WI38 (cell line): Measurements from ENCODE around the gene PCIF1.

ENCODE experiments used
- H3K4me3 ChIP-seq: 2 replicates; pipeline ENCODE4 v1.5.1; 2011; ENCODE audit warnings: low read depth, mild to moderate bottlenecking, control low read depth, low read length
- TF ChIP-seq, protein P1 (sequence below): IDR thresholded peaks from 2 replicates; pipeline ENCODE4 v1.5.1; 2012; ENCODE audit warnings: low read depth, mild to moderate bottlenecking, control low read depth, low read length

Gene PCIF1

DNA sequence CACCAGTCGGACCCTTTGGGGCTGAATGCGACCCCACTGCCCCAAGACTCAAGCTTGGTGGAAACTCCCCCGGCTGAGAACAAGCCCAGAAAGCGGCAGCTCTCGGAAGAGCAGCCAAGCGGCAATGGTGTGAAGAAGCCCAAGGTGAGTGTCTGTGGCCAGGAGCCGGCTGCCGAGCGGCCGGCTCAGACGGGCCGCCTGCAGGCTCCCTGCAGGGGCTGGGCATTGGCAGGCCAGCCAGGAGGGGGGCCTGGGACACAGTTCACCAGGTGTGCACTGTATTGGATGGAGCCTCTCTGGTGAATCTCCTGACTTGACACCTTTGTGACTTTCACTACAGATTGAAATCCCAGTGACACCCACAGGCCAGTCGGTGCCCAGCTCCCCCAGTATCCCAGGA, 6.0 kb downstream of the PCIF1 start:
- no peak overlapping the region for H3K4me3 ChIP-seq
- TF ChIP-seq, protein P1, sequence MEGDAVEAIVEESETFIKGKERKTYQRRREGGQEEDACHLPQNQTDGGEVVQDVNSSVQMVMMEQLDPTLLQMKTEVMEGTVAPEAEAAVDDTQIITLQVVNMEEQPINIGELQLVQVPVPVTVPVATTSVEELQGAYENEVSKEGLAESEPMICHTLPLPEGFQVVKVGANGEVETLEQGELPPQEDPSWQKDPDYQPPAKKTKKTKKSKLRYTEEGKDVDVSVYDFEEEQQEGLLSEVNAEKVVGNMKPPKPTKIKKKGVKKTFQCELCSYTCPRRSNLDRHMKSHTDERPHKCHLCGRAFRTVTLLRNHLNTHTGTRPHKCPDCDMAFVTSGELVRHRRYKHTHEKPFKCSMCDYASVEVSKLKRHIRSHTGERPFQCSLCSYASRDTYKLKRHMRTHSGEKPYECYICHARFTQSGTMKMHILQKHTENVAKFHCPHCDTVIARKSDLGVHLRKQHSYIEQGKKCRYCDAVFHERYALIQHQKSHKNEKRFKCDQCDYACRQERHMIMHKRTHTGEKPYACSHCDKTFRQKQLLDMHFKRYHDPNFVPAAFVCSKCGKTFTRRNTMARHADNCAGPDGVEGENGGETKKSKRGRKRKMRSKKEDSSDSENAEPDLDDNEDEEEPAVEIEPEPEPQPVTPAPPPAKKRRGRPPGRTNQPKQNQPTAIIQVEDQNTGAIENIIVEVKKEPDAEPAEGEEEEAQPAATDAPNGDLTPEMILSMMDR, result no peak

DNA sequence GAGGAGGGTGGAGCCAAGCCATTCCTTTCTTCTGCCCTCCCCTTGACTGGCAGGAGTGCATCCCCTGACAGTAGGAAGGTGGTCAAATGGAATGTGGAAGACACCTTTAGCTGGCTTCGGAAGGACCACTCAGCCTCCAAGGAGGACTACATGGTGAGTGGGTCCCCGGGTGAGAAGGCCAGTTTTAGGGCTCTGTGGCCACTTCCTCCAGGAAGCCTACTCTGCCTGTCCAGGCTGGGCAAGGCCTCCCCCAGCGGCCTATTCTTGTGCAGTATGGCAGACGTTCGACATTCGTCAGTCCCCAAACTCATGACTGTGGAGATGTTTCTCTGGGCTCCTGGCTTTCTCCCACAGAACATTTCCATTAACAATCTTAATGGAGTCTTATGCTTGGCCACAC, 9.1 kb downstream of the PCIF1 start:
- TF ChIP-seq, protein P1, result no peak

DNA sequence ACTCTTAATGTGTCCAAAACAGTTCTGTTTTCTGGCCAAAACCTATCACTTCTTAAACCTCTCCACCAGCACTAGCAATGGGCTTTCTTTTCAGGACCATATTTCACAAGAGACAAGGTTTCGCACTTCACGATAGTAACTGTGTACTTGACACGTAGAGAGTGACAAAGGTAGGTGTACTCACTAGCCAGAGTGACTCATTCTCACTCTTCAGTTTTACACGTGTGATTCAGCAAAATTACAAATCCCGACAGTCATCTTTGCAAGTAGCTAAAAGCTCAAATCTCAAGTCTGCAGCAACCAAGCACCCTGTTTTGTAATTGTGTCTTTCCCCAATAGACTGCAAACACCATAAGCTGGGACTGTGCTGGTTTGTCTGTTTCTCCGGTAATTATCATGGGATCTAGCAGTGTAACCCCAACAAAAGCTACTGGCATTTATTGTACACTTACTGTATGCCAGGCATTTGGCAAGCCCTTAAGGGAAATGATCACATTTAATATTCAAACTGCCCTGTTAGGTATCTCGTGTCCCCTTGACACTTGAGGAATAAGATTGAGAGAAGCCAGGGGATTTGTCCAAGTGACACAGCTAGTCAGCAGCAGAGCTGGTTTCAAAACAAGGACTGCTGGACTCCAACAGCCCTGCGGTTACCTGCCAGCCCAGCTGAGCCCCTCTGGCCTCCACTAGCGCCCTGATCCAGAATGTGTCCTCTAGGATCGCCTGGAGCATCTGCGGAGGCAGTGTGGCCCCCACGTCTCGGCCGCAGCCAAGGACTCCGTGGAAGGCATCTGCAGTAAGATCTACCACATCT, 9.9 kb downstream of the PCIF1 start:
- H3K4me3 ChIP-seq, result no peak overlapping the region
- TF ChIP-seq, protein P1, result no peak

More for the DNA sequence above, 9.1 kb downstream of the PCIF1 start:
- no peak overlapping the region for H3K4me3 ChIP-seq

DNA sequence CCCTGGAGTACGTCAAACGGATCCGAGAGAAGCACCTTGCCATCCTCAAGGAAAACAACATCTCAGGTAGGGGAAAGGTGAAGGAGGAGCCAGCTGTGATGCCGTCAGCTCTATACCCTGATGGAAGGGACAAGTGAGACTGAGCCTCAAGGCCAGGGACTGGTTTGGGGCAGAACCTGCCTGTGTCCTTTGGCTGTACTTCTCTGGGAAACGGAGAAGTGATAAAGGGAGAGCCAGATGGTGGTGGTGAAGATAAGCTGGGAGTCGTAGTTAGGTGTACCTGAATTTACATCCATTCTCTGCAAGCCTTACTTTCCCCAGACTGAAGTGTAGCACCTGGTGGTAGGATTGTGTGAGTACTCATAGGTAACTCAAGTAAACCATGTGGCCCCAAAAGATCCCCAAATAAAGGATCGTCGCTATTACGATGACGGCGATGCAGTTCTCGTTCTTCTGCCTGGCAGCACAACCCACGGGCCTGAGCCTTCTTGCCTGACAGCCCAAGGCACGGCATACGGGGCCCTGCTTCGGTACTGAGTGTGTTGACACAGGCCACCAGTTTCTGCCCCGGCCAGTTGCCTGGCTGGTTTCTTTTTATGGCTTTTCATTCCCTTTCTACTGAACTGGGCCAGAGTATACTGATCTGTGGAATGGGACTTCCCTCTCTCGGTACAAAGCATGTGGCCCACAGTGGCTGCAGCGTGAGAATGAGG, 10.6 kb downstream of the PCIF1 start:
- H3K4me3 ChIP-seq, result no peak overlapping the region
- TF ChIP-seq, protein P1, result no peak

DNA sequence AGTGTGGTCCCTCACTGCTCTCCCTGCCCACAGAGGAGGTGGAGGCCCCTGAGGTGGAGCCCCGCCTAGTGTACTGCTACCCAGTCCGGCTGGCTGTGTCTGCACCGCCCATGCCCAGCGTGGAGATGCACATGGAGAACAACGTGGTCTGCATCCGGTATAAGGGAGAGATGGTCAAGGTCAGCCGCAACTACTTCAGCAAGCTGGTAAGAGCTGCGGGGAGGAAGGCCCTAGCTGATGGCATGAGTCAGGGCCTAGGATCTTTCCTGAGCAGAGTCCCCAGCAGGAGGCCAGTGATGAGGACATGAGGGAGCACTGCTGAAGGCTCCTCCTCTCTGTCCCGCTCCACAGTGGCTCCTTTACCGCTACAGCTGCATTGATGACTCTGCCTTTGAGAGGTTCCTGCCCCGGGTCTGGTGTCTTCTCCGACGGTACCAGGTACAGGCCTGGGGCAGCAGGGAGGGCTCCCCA, 11.2 kb downstream of the PCIF1 start:
- no peak overlapping the region for H3K4me3 ChIP-seq
- TF ChIP-seq, protein P1, result no peak

DNA sequence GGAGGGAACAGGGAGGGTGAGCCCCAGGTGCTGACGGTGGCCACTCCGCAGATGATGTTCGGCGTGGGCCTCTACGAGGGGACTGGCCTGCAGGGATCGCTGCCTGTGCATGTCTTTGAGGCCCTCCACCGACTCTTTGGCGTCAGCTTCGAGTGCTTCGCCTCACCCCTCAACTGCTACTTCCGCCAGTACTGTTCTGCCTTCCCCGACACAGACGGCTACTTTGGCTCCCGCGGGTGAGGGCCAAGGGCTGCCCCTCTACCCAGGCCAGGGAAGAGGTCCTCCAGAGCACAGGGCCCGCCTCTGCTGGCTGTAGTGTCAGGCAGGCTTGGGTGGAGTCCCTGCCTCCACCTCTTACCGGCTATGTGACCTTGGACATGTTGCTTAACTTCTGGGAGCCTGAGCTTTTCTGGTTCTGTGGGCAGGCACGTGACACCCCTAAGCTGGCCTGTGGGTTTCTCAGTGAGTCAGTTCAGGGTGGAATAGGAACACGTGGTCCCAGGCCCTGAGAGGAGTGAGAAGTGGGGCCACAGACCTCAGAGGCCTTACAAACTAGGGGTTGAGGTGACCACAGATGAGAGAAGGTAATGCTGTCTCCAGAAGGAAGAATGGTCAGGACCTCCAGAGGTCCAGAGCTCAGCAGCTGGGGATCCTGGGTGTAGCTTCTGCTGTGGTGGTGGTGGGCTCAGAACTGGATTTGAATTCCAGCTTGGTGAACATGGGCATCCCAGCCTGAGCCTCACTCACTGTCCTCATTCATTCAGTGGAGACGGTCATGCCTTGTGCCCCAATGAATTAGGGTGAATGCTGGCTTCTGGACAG, 11.9 kb downstream of the PCIF1 start:
- no peak overlapping the region for H3K4me3 ChIP-seq
- TF ChIP-seq, protein P1, result no peak
